ENCODE results near the gene CCDC122. TPM values are rescaled to one million over a fixed set of nuclear protein-coding genes. Genes with fewer than 3 reads are reported as not detected.
A peak's percentile ranks its signal among the peaks of the same experiment; 100 is the strongest.
"Not testable (repeated sequence)": the region's sequence is repeated elsewhere in the genome, so short reads cannot be mapped to it uniquely, and the experiment has no call there.

Gene CCDC122
- total and polyA plus RNA-seq, 2 donors from 2014 or later = 4.3 to 11.7 TPM

GRCh38 chr13:43830497-43830881 is 49.1 kb downstream of the CCDC122 start:
- Histone ChIP-seq H3K4me1 (ENCODE audit: control insufficient read depth in 2 of 3, insufficient read depth in 2 of 3, low read depth in 1 of 3, low read length in 3 of 3) (no peaks in the 10 kb centered on the region), H3K27ac (ENCODE audit: low read depth in 2 of 2, low read length in 2 of 2) (no peak overlapping the region), H3K27me3 (ENCODE audit: control insufficient read depth, insufficient read depth, low read length) (no peaks in the 10 kb centered on the region), H3K36me3 (ENCODE audit: control insufficient read depth in 2 of 3, insufficient read depth in 3 of 3, low read length in 3 of 3) (no peaks in the 10 kb centered on the region), H3K9me3 (ENCODE audit: control insufficient read depth in 2 of 3, insufficient read depth in 1 of 3, low read length in 3 of 3) (no peaks in the 10 kb centered on the region), H3K9ac (ENCODE audit: low read length in 3 of 3) (no peak overlapping the region), H3K4me3 (ENCODE audit: low read length in 3 of 3) (peak overlapping the region in 1 of 3 donors; percentile 39)
- TF ChIP-seq CTCF (IDR thresholded peaks at IDR 0.05; ENCODE audit: borderline replicate concordance, extremely low read depth, insufficient read depth) = no peak
- no peak for FAIRE-seq
- DNase-seq = no peak
- intact Hi-C loops (cut with DNase I) = no loop called here

GRCh38 chr13:43824656-43825055 is 54.9 kb downstream of the CCDC122 start:
- intact Hi-C loops (cut with DNase I); H3K4me3 ChIP-seq (ENCODE audit: low read length in 3 of 3); DNase-seq; H3K4me1 ChIP-seq (ENCODE audit: control insufficient read depth in 2 of 3, insufficient read depth in 2 of 3, low read depth in 1 of 3, low read length in 3 of 3); H3K9me3 ChIP-seq (ENCODE audit: control insufficient read depth in 2 of 3, insufficient read depth in 1 of 3, low read length in 3 of 3); H3K27me3 ChIP-seq (ENCODE audit: control insufficient read depth, insufficient read depth, low read length); FAIRE-seq; H3K9ac ChIP-seq (ENCODE audit: low read length in 3 of 3); H3K27ac ChIP-seq (ENCODE audit: low read depth in 2 of 2, low read length in 2 of 2); H3K36me3 ChIP-seq (ENCODE audit: control insufficient read depth in 2 of 3, insufficient read depth in 3 of 3, low read length in 3 of 3): not testable (repeated sequence)

- no peak for TF ChIP-seq CTCF (IDR thresholded peaks at IDR 0.05; ENCODE audit: borderline replicate concordance, extremely low read depth, insufficient read depth)
- no peaks in the 10 kb centered on the region for H3K36me3 ChIP-seq (ENCODE audit: control insufficient read depth in 2 of 3, insufficient read depth in 3 of 3, low read length in 3 of 3)
- H3K27ac ChIP-seq (ENCODE audit: low read depth in 2 of 2, low read length in 2 of 2) = no peak overlapping the region
- DNase-seq (no peak), FAIRE-seq (no peak)
- no peak overlapping the region for H3K4me3 ChIP-seq (ENCODE audit: low read length in 3 of 3)
- intact Hi-C loops (cut with DNase I) = no loop called here
- H3K9me3 ChIP-seq (ENCODE audit: control insufficient read depth in 2 of 3, insufficient read depth in 1 of 3, low read length in 3 of 3) = no peaks in the 10 kb centered on the region
- no peaks in the 10 kb centered on the region for H3K4me1 ChIP-seq (ENCODE audit: control insufficient read depth in 2 of 3, insufficient read depth in 2 of 3, low read depth in 1 of 3, low read length in 3 of 3)
- H3K27me3 ChIP-seq (ENCODE audit: control insufficient read depth, insufficient read depth, low read length) = no peaks in the 10 kb centered on the region
- H3K9ac ChIP-seq (ENCODE audit: low read length in 3 of 3) = no peak overlapping the region
Measured at GRCh38 chr13:43822969-43823368, 56.6 kb downstream of the CCDC122 start.

GRCh38 chr13:43816401-43816889 is 63.1 kb downstream of the CCDC122 start:
- Histone ChIP-seq H3K36me3 (ENCODE audit: control insufficient read depth in 2 of 3, insufficient read depth in 3 of 3, low read length in 3 of 3) (no peaks in the 10 kb centered on the region), H3K9me3 (ENCODE audit: control insufficient read depth in 2 of 3, insufficient read depth in 1 of 3, low read length in 3 of 3) (no peaks in the 10 kb centered on the region), H3K27me3 (ENCODE audit: control insufficient read depth, insufficient read depth, low read length) (no peaks in the 10 kb centered on the region), H3K9ac (ENCODE audit: low read length in 3 of 3) (no peak overlapping the region), H3K4me3 (ENCODE audit: low read length in 3 of 3) (no peak overlapping the region), H3K4me1 (ENCODE audit: control insufficient read depth in 2 of 3, insufficient read depth in 2 of 3, low read depth in 1 of 3, low read length in 3 of 3) (no peaks in the 10 kb centered on the region), H3K27ac (ENCODE audit: low read depth in 2 of 2, low read length in 2 of 2) (no peak overlapping the region)
- FAIRE-seq (no peak), DNase-seq (no peak)
- intact Hi-C loops (cut with DNase I) = no loop called here
- TF ChIP-seq CTCF (IDR thresholded peaks at IDR 0.05; ENCODE audit: borderline replicate concordance, extremely low read depth, insufficient read depth) = no peak

Measured in kidney (tissue), 14 donors.